ENCODE measurements around the gene PXMP4. TPM values are rescaled to one million over a fixed set of nuclear protein-coding genes. Genes with fewer than 3 reads are reported as not detected.
A peak's percentile ranks its signal among the peaks of the same experiment; 100 is the strongest.

Gene PXMP4
- total RNA-seq, 3 donors from 2014 or later = 7.9 to 14.3 (median 9.1) TPM

DNA sequence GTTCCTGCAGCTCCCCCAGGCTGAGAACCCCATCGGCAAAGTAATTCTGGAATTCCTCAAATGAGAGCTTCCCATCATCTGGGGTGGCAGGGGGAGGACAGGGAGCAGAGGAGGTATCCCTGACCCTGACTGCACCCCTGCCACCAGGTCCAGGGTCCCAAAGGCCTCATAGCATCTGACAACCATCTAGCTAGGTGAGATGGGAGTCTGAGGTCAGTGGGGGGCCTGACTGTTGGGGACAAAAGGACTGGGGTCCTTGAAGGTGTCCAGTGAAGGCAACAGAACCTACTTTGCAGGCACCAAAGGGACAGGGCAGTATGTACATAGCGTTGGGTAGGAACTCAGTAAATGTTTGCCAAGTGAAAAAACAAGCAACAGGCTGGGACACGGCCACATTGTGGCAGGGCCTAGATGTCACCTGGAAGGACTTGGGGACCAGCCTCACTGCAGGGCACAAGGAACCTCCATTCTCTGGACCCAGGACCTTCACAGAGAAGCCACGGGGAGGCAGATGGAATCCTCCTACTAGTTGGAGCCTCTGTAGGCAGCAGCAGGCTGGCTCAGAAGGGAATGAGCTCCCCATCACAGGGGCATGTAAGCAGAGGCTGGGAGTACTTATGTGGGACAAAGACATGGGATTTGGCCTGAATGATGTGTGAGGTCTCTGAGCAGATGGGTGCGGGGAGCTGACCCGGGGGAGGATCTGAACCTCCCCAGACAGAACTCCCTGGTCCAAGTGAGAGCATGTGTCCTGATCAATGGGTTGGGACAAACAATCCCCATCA lies 49.2 kb downstream of the PXMP4 start:
- H3K27me3 ChIP-seq = no peaks in the 10 kb centered on the region
- H3K9me3 ChIP-seq = no peaks in the 10 kb centered on the region
- intact Hi-C loops (cut with DNase I; ENCODE audit: low total_unique reads) = no loop called here
- H3K4me1 ChIP-seq = peaks cover 0 to 4% of the 10 kb centered on the region in 2 donors
- no peak for DNase-seq (ENCODE audit: low spot score in 2 of 2)
- H3K27ac ChIP-seq = peak overlapping the region; percentile 17 to 26
- no peaks in the 10 kb centered on the region for H3K36me3 ChIP-seq
- TF ChIP-seq POLR2AphosphoS5 (IDR thresholded peaks at IDR 0.05) (no peak), POLR2A (IDR thresholded peaks at IDR 0.05) (peak; percentile 10)
- TF ChIP-seq, protein P1, sequence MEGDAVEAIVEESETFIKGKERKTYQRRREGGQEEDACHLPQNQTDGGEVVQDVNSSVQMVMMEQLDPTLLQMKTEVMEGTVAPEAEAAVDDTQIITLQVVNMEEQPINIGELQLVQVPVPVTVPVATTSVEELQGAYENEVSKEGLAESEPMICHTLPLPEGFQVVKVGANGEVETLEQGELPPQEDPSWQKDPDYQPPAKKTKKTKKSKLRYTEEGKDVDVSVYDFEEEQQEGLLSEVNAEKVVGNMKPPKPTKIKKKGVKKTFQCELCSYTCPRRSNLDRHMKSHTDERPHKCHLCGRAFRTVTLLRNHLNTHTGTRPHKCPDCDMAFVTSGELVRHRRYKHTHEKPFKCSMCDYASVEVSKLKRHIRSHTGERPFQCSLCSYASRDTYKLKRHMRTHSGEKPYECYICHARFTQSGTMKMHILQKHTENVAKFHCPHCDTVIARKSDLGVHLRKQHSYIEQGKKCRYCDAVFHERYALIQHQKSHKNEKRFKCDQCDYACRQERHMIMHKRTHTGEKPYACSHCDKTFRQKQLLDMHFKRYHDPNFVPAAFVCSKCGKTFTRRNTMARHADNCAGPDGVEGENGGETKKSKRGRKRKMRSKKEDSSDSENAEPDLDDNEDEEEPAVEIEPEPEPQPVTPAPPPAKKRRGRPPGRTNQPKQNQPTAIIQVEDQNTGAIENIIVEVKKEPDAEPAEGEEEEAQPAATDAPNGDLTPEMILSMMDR (IDR thresholded peaks at IDR 0.05) = no peak
- H3K4me3 ChIP-seq = no peak overlapping the region

- H3K9me3 ChIP-seq = no peaks in the 10 kb centered on the region
- no peak for DNase-seq (ENCODE audit: low spot score in 2 of 2)
- intact Hi-C loops (cut with DNase I; ENCODE audit: low total_unique reads) = no loop called here
- H3K4me1 ChIP-seq = peaks cover 0 to 4% of the 10 kb centered on the region in 2 donors
- H3K27ac ChIP-seq = no peak overlapping the region
- TF ChIP-seq, protein P1 (IDR thresholded peaks at IDR 0.05) = no peak
- no peak for TF ChIP-seq POLR2A (IDR thresholded peaks at IDR 0.05)
- H3K27me3 ChIP-seq = no peaks in the 10 kb centered on the region
- H3K36me3 ChIP-seq = no peaks in the 10 kb centered on the region
- no peak overlapping the region for H3K4me3 ChIP-seq
Measured at GRCh38 chr20:33669873-33670640, 50.1 kb downstream of the PXMP4 start.

GRCh38 chr20:33669224-33669623 lies 50.9 kb downstream of the PXMP4 start:
- DNase-seq (ENCODE audit: low spot score in 2 of 2) = no peak
- Histone ChIP-seq H3K36me3 (no peaks in the 10 kb centered on the region), H3K9me3 (no peaks in the 10 kb centered on the region), H3K4me3 (no peak overlapping the region), H3K4me1 (peaks cover 0 to 4% of the 10 kb centered on the region in 2 donors), H3K27ac (no peak overlapping the region), H3K27me3 (no peaks in the 10 kb centered on the region)
- TF ChIP-seq POLR2AphosphoS5 (IDR thresholded peaks at IDR 0.05) (no peak), POLR2A (IDR thresholded peaks at IDR 0.05) (no peak)
- TF ChIP-seq, protein P1 (IDR thresholded peaks at IDR 0.05) = no peak
- intact Hi-C loops (cut with DNase I; ENCODE audit: low total_unique reads) = no loop called here

DNA sequence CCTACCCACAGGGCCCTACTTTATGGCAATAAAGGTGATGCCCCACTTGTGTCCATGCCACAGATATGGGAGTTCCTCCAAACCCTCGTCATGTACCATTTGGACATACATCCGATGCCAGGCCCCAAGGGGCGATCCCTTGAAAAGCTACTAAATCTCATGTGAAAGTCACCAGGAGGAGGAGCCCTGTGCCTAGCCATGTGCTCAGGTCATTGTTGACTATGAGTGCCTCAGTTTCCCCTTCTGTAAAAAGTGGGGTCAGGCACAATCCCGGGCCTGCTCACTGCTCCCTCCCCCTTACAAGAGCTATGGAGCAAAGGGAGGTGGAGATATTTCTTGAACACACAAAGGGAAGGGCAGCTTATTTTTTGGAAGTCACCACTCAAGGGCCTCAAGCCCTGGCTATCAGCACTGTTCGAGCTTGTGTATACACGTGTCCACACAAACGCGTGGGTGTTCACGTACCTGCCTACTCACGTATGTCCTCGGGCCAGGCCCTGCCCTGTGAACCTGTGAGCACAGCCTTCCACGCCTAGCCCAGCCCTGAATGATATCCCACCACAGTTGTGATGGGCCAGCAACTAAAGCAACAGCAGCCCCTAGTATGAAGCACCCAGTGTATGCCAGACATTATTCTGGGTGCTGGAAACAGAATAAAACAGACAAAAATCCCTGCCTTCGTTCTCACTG lies 51.5 kb downstream of the PXMP4 start:
- no peaks in the 10 kb centered on the region for H3K9me3 ChIP-seq
- TF ChIP-seq POLR2AphosphoS5 (IDR thresholded peaks at IDR 0.05) = no peak
- TF ChIP-seq POLR2A (IDR thresholded peaks at IDR 0.05) = no peak
- TF ChIP-seq, protein P1 (IDR thresholded peaks at IDR 0.05) = no peak
- H3K4me3 ChIP-seq = no peak overlapping the region
- no peaks in the 10 kb centered on the region for H3K27me3 ChIP-seq
- intact Hi-C loops (cut with DNase I; ENCODE audit: low total_unique reads) = no loop called here
- no peaks in the 10 kb centered on the region for H3K36me3 ChIP-seq
- H3K4me1 ChIP-seq = peaks cover 0 to 3% of the 10 kb centered on the region in 2 donors
- H3K27ac ChIP-seq = peak overlapping the region in 1 of 2 donors; percentile 94
- no peak for DNase-seq (ENCODE audit: low spot score in 2 of 2)
